WTC11 (cell line): ENCODE measurements around the gene TOPAZ1. TPM values are rescaled to one million over a fixed set of nuclear protein-coding genes. Genes with fewer than 3 reads are reported as not detected.

Experiments
- ATAC-seq: fragments of 200-7000 bp; cut with Tn5 transposase; 2 replicates; pipeline ENCODE4 v1.10.0; 2021; ENCODE audit warnings: mild to moderate bottlenecking, moderate library complexity
- CTCF ChIA-PET: fragments of 300-600 bp; sonication (Branson Sonifier 250); formaldehyde crosslinking; loops from one replicate; lab custom pipeline; 2021; ENCODE audit warnings: antibody characterized with exemption; lab: Charles Lee
- POLR2A ChIA-PET: fragments of 350-600 bp; sonication (Branson Sonifier 250); formaldehyde crosslinking; loops from one replicate; lab custom pipeline; 2021; ENCODE audit warnings: antibody characterized with exemption; lab: Charles Lee
- DNase-seq: peaks from one replicate; pipeline ENCODE4 v3.0.0; 2021; ENCODE audit warnings: low spot score
- H3K27ac Mint-ChIP-seq: 2 replicates; pipeline ENCODE4 v1.8.0; 2021; ENCODE audit warnings: mixed read lengths
- H3K27me3 Mint-ChIP-seq: 2 replicates; pipeline ENCODE4 v1.8.0; 2021; ENCODE audit warnings: low read depth, mild to moderate bottlenecking, moderate library complexity, mixed read lengths
- H3K36me3 Mint-ChIP-seq: 2 replicates; pipeline ENCODE4 v1.8.0; 2021; ENCODE audit warnings: mixed read lengths
- H3K4me1 Mint-ChIP-seq: 2 replicates; pipeline ENCODE4 v1.8.0; 2022; ENCODE audit warnings: mixed read lengths
- H3K4me3 Mint-ChIP-seq: 2 replicates; pipeline ENCODE4 v1.8.0; 2021; ENCODE audit warnings: mild to moderate bottlenecking, moderate library complexity, mixed read lengths
- H3K9me3 Mint-ChIP-seq: 2 replicates; pipeline ENCODE4 v1.8.0; 2021; ENCODE audit warnings: mixed read lengths
- ATF2 ChIP-seq: sonication (generic); formaldehyde crosslinking; IDR thresholded peaks from 2 replicates; pipeline ENCODE4 v1.8.1; 2022; ENCODE audit warnings: low read depth, missing genetic modification reagents, borderline replicate concordance
- ATF3 ChIP-seq: sonication (generic); formaldehyde crosslinking; conservative IDR thresholded peaks from 2 replicates; pipeline ENCODE4 v1.8.1; 2022; ENCODE audit warnings: mild to moderate bottlenecking, missing genetic modification reagents
- CBFB ChIP-seq: sonication (generic); formaldehyde crosslinking; IDR thresholded peaks from 2 replicates; pipeline ENCODE4 v1.8.1; 2022; ENCODE audit warnings: mild to moderate bottlenecking, low read depth, missing genetic modification reagents
- CREM ChIP-seq: sonication (generic); formaldehyde crosslinking; IDR thresholded peaks from 2 replicates; pipeline ENCODE4 v1.8.1; 2022; ENCODE audit warnings: mild to moderate bottlenecking, missing genetic modification reagents, moderate library complexity
- ERG ChIP-seq: fragments of 250-450 bp; sonication (Bioruptor Pico); IDR thresholded peaks from 2 replicates; pipeline ENCODE4 v1.8.0; 2021; ENCODE audit warnings: mild to moderate bottlenecking
- FOXK1 ChIP-seq: sonication (generic); formaldehyde crosslinking; IDR thresholded peaks from 2 replicates; pipeline ENCODE4 v1.8.0; 2022; ENCODE audit warnings: mild to moderate bottlenecking, moderate library complexity, missing genetic modification reagents
- FOXP4 ChIP-seq: sonication (generic); formaldehyde crosslinking; IDR thresholded peaks from 2 replicates; pipeline ENCODE4 v1.8.0; 2022; ENCODE audit warnings: mild to moderate bottlenecking, missing genetic modification reagents
- GTF2I ChIP-seq: fragments of 250-450 bp; sonication (Bioruptor Pico); conservative IDR thresholded peaks from 2 replicates; pipeline ENCODE4 v1.4.0; 2021; ENCODE audit warnings: mild to moderate bottlenecking
- HMGXB4 ChIP-seq: sonication (generic); formaldehyde crosslinking; IDR thresholded peaks from 2 replicates; pipeline ENCODE4 v1.8.1; 2023; ENCODE audit warnings: mild to moderate bottlenecking, moderate library complexity, missing genetic modification reagents
- JAZF1 ChIP-seq: fragments of 250-450 bp; sonication (Bioruptor Pico); IDR thresholded peaks from 2 replicates; pipeline ENCODE4 v1.9.0; 2021; ENCODE audit warnings: moderate library complexity, mild to moderate bottlenecking, inconsistent platforms
- KAT7 ChIP-seq: sonication (generic); formaldehyde crosslinking; IDR thresholded peaks from 2 replicates; pipeline ENCODE4 v1.8.1; 2023; ENCODE audit warnings: missing genetic modification reagents, mild to moderate bottlenecking, borderline replicate concordance
- NFE2L1 ChIP-seq: sonication (generic); formaldehyde crosslinking; IDR thresholded peaks from 2 replicates; pipeline ENCODE4 v1.8.1; 2023; ENCODE audit warnings: missing genetic modification reagents
- NR3C1 ChIP-seq: sonication (generic); formaldehyde crosslinking; conservative IDR thresholded peaks from 2 replicates; pipeline ENCODE4 v1.8.1; 2023; ENCODE audit warnings: low read depth, mild to moderate bottlenecking, missing genetic modification reagents
- RELA ChIP-seq: sonication (generic); formaldehyde crosslinking; IDR thresholded peaks from 2 replicates; pipeline ENCODE4 v1.8.1; 2022; ENCODE audit warnings: missing genetic modification reagents, mild to moderate bottlenecking, borderline replicate concordance
- SMAD3 ChIP-seq: sonication (generic); formaldehyde crosslinking; IDR thresholded peaks from 2 replicates; pipeline ENCODE4 v1.8.0; 2022; ENCODE audit warnings: missing genetic modification reagents, mild to moderate bottlenecking, borderline replicate concordance
- SMAD4 ChIP-seq: sonication (generic); formaldehyde crosslinking; IDR thresholded peaks from 2 replicates; pipeline ENCODE4 v1.8.0; 2022; ENCODE audit warnings: mild to moderate bottlenecking, missing genetic modification reagents
- SOX15 ChIP-seq: fragments of 250-450 bp; sonication (Bioruptor Pico); IDR thresholded peaks from 2 replicates; pipeline ENCODE4 v1.9.0; 2021; ENCODE audit warnings: mild to moderate bottlenecking
- SP1 ChIP-seq: sonication (generic); formaldehyde crosslinking; conservative IDR thresholded peaks from 2 replicates; pipeline ENCODE4 v1.8.1; 2022; ENCODE audit warnings: missing genetic modification reagents
- TP53 ChIP-seq: sonication (generic); formaldehyde crosslinking; IDR thresholded peaks from 2 replicates; pipeline ENCODE4 v1.8.1; 2023; ENCODE audit warnings: mild to moderate bottlenecking, missing genetic modification reagents
- ZNF219 ChIP-seq: sonication (generic); formaldehyde crosslinking; IDR thresholded peaks from 2 replicates; pipeline ENCODE4 v1.8.0; 2023; ENCODE audit warnings: missing genetic modification reagents, mild to moderate bottlenecking, borderline replicate concordance
- ZNF423 ChIP-seq: fragments of 250-450 bp; sonication (Bioruptor Pico); IDR thresholded peaks from 2 replicates; pipeline ENCODE4 v2.1.2; 2022; ENCODE audit warnings: mild to moderate bottlenecking, moderate library complexity
- ZNF532 ChIP-seq: fragments of 250-450 bp; sonication (Bioruptor Pico); IDR thresholded peaks from 2 replicates; pipeline ENCODE4 v1.9.0; 2021; ENCODE audit warnings: mild to moderate bottlenecking, borderline replicate concordance
- total RNA-seq: library from RNA; stranded (reverse); gene quantifications from 3 replicates; pipeline ENCODE4 v1.2.3, GENCODE V29; 2021

Gene TOPAZ1
- total RNA-seq, 1 experiment from 2014 or later: not detected

GRCh38 chr3:44248152-44248551, 6.5 kb downstream of the TOPAZ1 start:
- Mint-ChIP-seq H3K27ac (no peak overlapping the region), H3K4me3 (no peak overlapping the region), H3K9me3 (peaks cover 30% of the 10 kb centered on the region), H3K4me1 (peaks cover 13% of the 10 kb centered on the region), H3K27me3 (no peaks in the 10 kb centered on the region; the same call in 1 of the 2 replicates), H3K36me3 (peaks cover 16% of the 10 kb centered on the region)
- no peak for DNase-seq
- ChIA-PET CTCF (no interaction called here), POLR2A (no interaction called here)
- no peak for ATAC-seq
- TF ChIP-seq SMAD4 (CRISPR knock-in tag): no peak
- no peak for TF ChIP-seq JAZF1 (CRISPR knock-in tag)
- TF ChIP-seq TP53 (CRISPR knock-in tag): no peak
- no peak for TF ChIP-seq CREM
- TF ChIP-seq ERG (CRISPR knock-in tag): no peak
- TF ChIP-seq SMAD3 (CRISPR knock-in tag): no peak

GRCh38 chr3:44252332-44252959, 10.8 kb downstream of the TOPAZ1 start:
- POLR2A ChIA-PET: no interaction called here
- Mint-ChIP-seq H3K4me1 (peaks cover 13% of the 10 kb centered on the region), H3K36me3 (peaks cover 16% of the 10 kb centered on the region)
- TF ChIP-seq FOXK1: no peak
- no peak for TF ChIP-seq RELA (CRISPR knock-in tag)
- no peak for TF ChIP-seq ZNF532
- no peak for TF ChIP-seq SOX15 (CRISPR knock-in tag)
- TF ChIP-seq HMGXB4: no peak
- no peak for TF ChIP-seq ATF2 (CRISPR knock-in tag)
- TF ChIP-seq, all 79 proteins: peak for 0
- no peaks in the 10 kb centered on the region for H3K27me3 Mint-ChIP-seq
- H3K27ac Mint-ChIP-seq: no peak overlapping the region
- DNase-seq (no peak), ATAC-seq (no peak)
- H3K4me3 Mint-ChIP-seq: no peak overlapping the region
- peaks cover 23% of the 10 kb centered on the region for H3K9me3 Mint-ChIP-seq
- CTCF ChIA-PET: interaction anchor here (1.3 kb wide), 1 partner anchor 14 kb away, joined by 3 read pairs; no protein-coding TSS in a partner anchor

- ATAC-seq (no peak), DNase-seq (no peak)
- no peaks in the 10 kb centered on the region for H3K27me3 Mint-ChIP-seq
- H3K9me3 Mint-ChIP-seq: peaks cover 7% of the 10 kb centered on the region
- H3K27ac Mint-ChIP-seq: no peak overlapping the region
- no peaks in the 10 kb centered on the region for H3K36me3 Mint-ChIP-seq
- ChIA-PET CTCF (no interaction called here), POLR2A (no interaction called here)
- no peak overlapping the region for H3K4me3 Mint-ChIP-seq
- H3K4me1 Mint-ChIP-seq: no peaks in the 10 kb centered on the region
- no peak for TF ChIP-seq KAT7 (CRISPR knock-in tag)
- no peak for TF ChIP-seq CBFB (CRISPR knock-in tag)
- no peak for TF ChIP-seq FOXK1
- TF ChIP-seq GTF2I: no peak
- TF ChIP-seq ZNF219 (CRISPR knock-in tag): no peak
- no peak for TF ChIP-seq ZNF423 (CRISPR knock-in tag)
- no peak for TF ChIP-seq SP1 (CRISPR knock-in tag)
- no peak for TF ChIP-seq RELA (CRISPR knock-in tag)
- no peak for TF ChIP-seq ATF3 (CRISPR knock-in tag)
- no peak for TF ChIP-seq FOXP4 (CRISPR knock-in tag)
- TF ChIP-seq NR3C1 (CRISPR knock-in tag): no peak
- TF ChIP-seq NFE2L1 (CRISPR knock-in tag): no peak
Observed at GRCh38 chr3:44259404-44259803, 17.7 kb downstream of the TOPAZ1 start.
